ENCODE measurements around the gene LTB4R2.

Gene LTB4R2

GRCh38 chr14:24282736-24283135 lies 27.2 kb upstream of the LTB4R2 start:
- peaks cover 7% of the 10 kb centered on the region for H3K27me3 ChIP-seq (ENCODE audit: low read depth, low read length)
- no peak overlapping the region for H3K27ac ChIP-seq (ENCODE audit: low read length)
- no peaks in the 10 kb centered on the region for H3K79me2 ChIP-seq (ENCODE audit: low read length)
- no peaks in the 10 kb centered on the region for H3K36me3 ChIP-seq (replicated peaks; ENCODE audit: low read depth, low read length)
- TF ChIP-seq EZH2phosphoT487 (IDR thresholded peaks at IDR 0.05; ENCODE audit: low read depth) (no peak), CTCF (IDR thresholded peaks at IDR 0.05; ENCODE audit: low read depth, low read length) (no peak)
- no peak overlapping the region for H3K4me2 ChIP-seq (ENCODE audit: low read length)
- H3K9ac ChIP-seq (ENCODE audit: low read length), result no peak overlapping the region
- H3K4me3 ChIP-seq (ENCODE audit: low read length), result no peak overlapping the region
- H3K9me3 ChIP-seq (ENCODE audit: insufficient read depth, low read length), result no peaks in the 10 kb centered on the region
- H3K4me1 ChIP-seq (ENCODE audit: low read length), result peaks cover 27% of the 10 kb centered on the region
- no peaks in the 10 kb centered on the region for H4K20me1 ChIP-seq (ENCODE audit: insufficient read depth, low read length)
- no peak overlapping the region for H2AFZ ChIP-seq (ENCODE audit: low read depth, low read length)

- no peak overlapping the region for H2AFZ ChIP-seq (ENCODE audit: low read depth, low read length)
- no peaks in the 10 kb centered on the region for H3K9me3 ChIP-seq (ENCODE audit: insufficient read depth, low read length)
- H3K9ac ChIP-seq (ENCODE audit: low read length), result no peak overlapping the region
- no peaks in the 10 kb centered on the region for H3K79me2 ChIP-seq (ENCODE audit: low read length)
- H3K4me1 ChIP-seq (ENCODE audit: low read length), result peaks cover 15% of the 10 kb centered on the region
- peaks cover 7% of the 10 kb centered on the region for H3K27me3 ChIP-seq (ENCODE audit: low read depth, low read length)
- H3K4me2 ChIP-seq (ENCODE audit: low read length), result no peak overlapping the region
- H4K20me1 ChIP-seq (ENCODE audit: insufficient read depth, low read length), result no peaks in the 10 kb centered on the region; the same call in 1 of the 2 replicates
- no peak for TF ChIP-seq EZH2phosphoT487 (IDR thresholded peaks at IDR 0.05; ENCODE audit: low read depth)
- no peak for TF ChIP-seq CTCF (IDR thresholded peaks at IDR 0.05; ENCODE audit: low read depth, low read length)
- no peak overlapping the region for H3K27ac ChIP-seq (ENCODE audit: low read length)
- no peak overlapping the region for H3K4me3 ChIP-seq (ENCODE audit: low read length)
- no peaks in the 10 kb centered on the region for H3K36me3 ChIP-seq (replicated peaks; ENCODE audit: low read depth, low read length)
Observed at GRCh38 chr14:24283796-24284460, 26.0 kb upstream of the LTB4R2 start.

GRCh38 chr14:24284501-24285035 lies 25.4 kb upstream of the LTB4R2 start:
- no peak overlapping the region for H3K27ac ChIP-seq (ENCODE audit: low read length)
- TF ChIP-seq CTCF (IDR thresholded peaks at IDR 0.05; ENCODE audit: low read depth, low read length) (no peak), EZH2phosphoT487 (IDR thresholded peaks at IDR 0.05; ENCODE audit: low read depth) (no peak)
- peaks cover 4% of the 10 kb centered on the region; the same call in 1 of the 2 replicates for H4K20me1 ChIP-seq (ENCODE audit: insufficient read depth, low read length)
- no peaks in the 10 kb centered on the region for H3K36me3 ChIP-seq (replicated peaks; ENCODE audit: low read depth, low read length)
- no peaks in the 10 kb centered on the region for H3K79me2 ChIP-seq (ENCODE audit: low read length)
- H3K4me2 ChIP-seq (ENCODE audit: low read length), result no peak overlapping the region
- no peak overlapping the region for H3K9ac ChIP-seq (ENCODE audit: low read length)
- H2AFZ ChIP-seq (ENCODE audit: low read depth, low read length), result no peak overlapping the region
- H3K4me3 ChIP-seq (ENCODE audit: low read length), result no peak overlapping the region
- no peaks in the 10 kb centered on the region for H3K9me3 ChIP-seq (ENCODE audit: insufficient read depth, low read length)
- peaks cover 13% of the 10 kb centered on the region for H3K4me1 ChIP-seq (ENCODE audit: low read length)
- peaks cover 7% of the 10 kb centered on the region for H3K27me3 ChIP-seq (ENCODE audit: low read depth, low read length)

- peaks cover 13% of the 10 kb centered on the region for H3K4me1 ChIP-seq (ENCODE audit: low read length)
- H3K79me2 ChIP-seq (ENCODE audit: low read length), result no peaks in the 10 kb centered on the region
- no peak overlapping the region for H3K4me2 ChIP-seq (ENCODE audit: low read length)
- no peaks in the 10 kb centered on the region for H3K9me3 ChIP-seq (ENCODE audit: insufficient read depth, low read length)
- H3K36me3 ChIP-seq (replicated peaks; ENCODE audit: low read depth, low read length), result peaks cover 4% of the 10 kb centered on the region
- peaks cover 10% of the 10 kb centered on the region for H4K20me1 ChIP-seq (ENCODE audit: insufficient read depth, low read length)
- H3K27me3 ChIP-seq (ENCODE audit: low read depth, low read length), result peaks cover 7% of the 10 kb centered on the region
- H3K27ac ChIP-seq (ENCODE audit: low read length), result no peak overlapping the region
- no peak for TF ChIP-seq CTCF (IDR thresholded peaks at IDR 0.05; ENCODE audit: low read depth, low read length)
- TF ChIP-seq EZH2phosphoT487 (IDR thresholded peaks at IDR 0.05; ENCODE audit: low read depth), result no peak
- H2AFZ ChIP-seq (ENCODE audit: low read depth, low read length), result no peak overlapping the region
- no peak overlapping the region for H3K9ac ChIP-seq (ENCODE audit: low read length)
- H3K4me3 ChIP-seq (ENCODE audit: low read length), result no peak overlapping the region
Observed at GRCh38 chr14:24285351-24285750, 24.6 kb upstream of the LTB4R2 start.
